Measurements from ENCODE around the gene MBOAT2.

MBOAT2 gene

GRCh38 chr2:8893474-8893873, 110.0 kb downstream of the MBOAT2 start:
- DNase-seq = no peak

- DNase-seq = no peak
Observed at GRCh38 chr2:8892111-8892510, 111.4 kb downstream of the MBOAT2 start.

GRCh38 chr2:8889978-8890377, 113.5 kb downstream of the MBOAT2 start:
- no peak for DNase-seq

- no peak for DNase-seq
Observed at GRCh38 chr2:8888963-8889362, 114.5 kb downstream of the MBOAT2 start.

DNA sequence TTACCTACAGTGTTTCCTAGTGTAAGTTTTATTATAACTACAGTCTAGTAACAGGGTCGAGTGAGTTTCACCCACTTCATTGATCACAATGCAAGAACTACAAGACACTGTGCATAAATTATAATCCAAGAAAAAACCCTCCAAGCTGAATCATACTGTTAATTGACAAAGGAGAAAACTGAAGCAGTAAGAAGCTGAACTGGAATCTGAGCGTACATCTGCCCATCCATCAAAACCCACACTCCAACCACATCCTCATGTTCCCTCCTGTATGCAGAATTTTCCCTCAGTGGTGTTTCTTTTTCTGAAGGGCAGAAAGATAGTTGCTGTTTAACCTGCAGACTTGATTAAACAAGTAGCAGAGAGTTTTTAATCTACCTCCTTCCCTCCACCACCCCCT, 116.6 kb downstream of the MBOAT2 start:
- no peak for DNase-seq

GRCh38 chr2:8886202-8886518, 117.3 kb downstream of the MBOAT2 start:
- DNase-seq = no peak

- no peak for DNase-seq
Observed at GRCh38 chr2:8885449-8886201, 117.9 kb downstream of the MBOAT2 start.

DNA sequence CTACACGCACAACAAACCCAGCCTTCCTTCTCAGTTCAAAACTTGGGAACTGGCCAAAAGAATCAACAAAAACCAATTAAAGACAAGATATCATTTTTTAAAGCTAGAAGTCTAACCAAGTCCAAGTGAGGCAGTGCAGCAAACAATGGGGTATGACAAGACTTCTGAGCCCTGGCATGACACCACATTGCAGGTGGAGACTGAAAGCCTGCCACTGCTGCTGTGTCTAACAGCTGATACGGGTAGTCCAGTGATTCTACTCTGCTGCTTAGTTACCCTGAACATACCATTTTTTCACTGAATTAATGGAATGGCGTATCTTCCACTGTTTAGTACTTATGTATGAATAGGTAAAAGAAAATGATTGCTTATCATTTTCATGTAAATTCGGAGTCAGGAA, 118.7 kb downstream of the MBOAT2 start:
- DNase-seq = no peak

DNA sequence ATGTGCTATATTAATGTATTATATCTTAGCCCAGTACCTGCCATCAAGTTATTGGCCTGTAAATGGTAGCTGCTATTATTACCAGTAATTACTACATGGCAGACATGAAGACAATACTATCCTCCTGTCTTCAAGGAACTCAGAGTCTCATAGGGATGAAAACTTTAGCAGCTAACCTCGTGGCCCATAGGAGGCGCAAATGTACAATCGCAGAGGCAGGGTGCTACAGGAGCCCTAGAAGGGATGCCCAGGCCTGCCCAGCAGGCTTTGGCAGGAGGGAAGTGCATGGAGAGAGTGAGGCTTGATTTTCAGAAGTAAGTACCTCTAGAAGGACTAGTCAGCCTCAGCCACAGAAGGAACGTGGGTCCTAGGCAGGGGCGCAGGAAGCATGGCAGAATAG, 121.4 kb downstream of the MBOAT2 start:
- no peak for DNase-seq

DNA sequence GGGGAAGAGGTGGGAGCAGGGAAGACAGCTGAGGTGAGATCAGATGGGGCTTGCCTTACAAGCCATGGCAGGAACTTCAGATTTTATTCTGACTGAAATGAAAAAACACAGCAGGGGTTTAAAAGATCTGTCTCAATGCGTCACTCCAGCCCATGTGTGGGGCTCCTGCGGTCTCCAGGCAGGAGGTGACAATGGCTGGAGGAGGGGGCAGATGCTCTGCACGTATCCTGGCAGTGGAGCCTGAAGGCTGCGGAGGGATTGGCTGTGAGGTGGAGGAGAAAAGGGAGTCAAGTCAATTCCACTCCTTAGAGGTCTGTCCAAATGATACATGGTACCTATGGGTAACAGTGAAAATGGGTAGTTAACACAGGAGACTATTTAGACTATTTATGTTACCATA, 125.6 kb downstream of the MBOAT2 start:
- DNase-seq = no peak

DNA sequence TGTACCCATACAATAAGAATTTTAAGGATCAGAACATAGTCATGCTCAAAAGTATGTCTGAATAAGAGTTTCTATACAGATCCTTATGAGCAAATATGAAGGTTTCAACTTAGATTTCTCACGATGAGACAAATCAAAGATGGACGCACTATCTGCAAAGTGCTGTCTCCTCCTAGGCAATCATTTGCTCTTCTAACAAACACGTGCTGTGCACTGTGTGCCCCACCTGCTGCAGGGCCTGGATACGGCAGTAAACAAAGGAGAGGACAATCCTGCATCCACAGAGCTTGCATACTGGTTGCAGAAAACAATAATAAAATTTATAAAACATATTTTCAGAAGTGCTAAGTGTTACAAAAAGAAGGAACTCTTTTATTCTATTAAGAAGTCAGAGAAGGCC, 126.2 kb downstream of the MBOAT2 start:
- no peak for DNase-seq

DNA sequence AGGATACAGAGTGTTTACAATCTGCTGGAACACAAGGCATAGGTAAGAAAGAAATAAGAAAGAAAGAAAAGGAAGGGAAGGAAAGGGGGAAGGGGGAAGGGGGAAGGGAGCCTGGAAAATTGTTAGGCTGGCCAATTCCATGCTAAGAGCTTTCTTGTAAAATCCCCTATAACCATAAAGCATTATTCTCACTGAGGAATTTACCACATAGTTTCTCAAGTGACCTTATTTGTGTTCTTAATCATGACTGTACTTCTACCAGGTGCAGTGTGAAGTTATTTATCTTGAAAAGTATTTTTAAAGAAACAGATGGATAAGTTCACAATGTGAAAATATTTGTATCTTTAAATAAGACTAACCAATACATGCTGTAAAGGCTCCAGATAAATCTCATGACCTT, 126.9 kb downstream of the MBOAT2 start:
- DNase-seq = no peak

GRCh38 chr2:8872821-8873432, 130.6 kb downstream of the MBOAT2 start:
- no peak for DNase-seq

- DNase-seq = no peak
Observed at GRCh38 chr2:8870441-8870840, 133.0 kb downstream of the MBOAT2 start.

- DNase-seq = no peak
Observed at GRCh38 chr2:8867363-8867762, 136.1 kb downstream of the MBOAT2 start.

- no peak for DNase-seq
Observed at GRCh38 chr2:8863331-8863953, 140.0 kb downstream of the MBOAT2 start.

DNA sequence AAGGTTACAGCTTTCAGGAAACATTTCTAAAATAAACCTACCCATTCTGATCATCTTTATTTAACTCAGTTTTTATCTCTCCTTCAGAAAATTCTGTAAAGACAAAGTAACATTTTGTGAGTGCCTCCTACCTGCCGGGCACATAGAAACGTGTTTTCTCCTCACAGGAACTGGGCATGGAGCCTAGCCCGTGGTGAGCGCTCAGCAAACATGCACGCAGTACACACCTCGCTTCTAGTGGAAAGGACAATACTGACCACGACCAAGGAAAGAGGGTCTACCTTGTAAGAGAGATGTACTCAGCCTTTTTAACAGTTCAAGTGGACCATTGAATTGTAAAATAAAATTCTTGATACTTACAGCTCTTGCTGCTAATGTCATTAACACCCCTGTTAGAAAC, 141.3 kb downstream of the MBOAT2 start:
- no peak for DNase-seq

DNA sequence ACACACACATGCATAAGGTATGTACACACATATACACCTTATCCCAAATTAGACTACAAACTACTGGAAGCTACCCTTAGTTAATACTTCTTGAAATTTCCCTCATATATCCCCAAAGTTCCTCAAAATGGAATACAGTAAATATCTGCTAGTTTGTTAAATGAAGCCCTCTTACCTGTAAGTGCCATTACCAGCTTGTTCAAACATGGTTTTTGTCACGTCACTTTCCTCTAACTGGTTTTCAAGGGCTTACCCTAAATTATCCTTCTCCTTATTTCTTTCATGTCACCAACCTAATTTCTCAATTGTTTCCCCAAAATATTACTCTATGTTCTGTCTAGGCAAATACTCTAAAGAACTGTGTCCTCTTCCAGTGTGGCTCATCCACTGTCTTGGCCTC, 141.7 kb downstream of the MBOAT2 start:
- no peak for DNase-seq

DNA sequence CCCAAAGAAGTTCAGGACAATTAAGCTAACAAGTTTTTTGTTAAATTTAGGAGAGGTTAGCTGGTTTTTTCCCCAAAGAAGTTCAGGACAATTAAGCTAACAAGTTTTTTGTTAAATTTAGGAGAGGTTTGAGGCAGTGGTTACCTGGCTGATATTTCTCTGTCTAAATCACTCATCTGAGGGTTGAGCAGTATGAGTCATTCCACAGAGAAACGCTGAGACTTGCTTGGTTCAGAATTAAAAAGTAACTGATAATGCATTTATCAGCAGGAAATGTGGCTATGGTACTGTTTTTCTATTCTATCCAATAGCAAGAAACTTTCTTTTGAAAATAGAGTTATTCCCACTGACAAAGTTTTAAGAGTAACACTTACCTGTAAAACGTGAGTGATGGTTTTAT, 143.2 kb downstream of the MBOAT2 start:
- DNase-seq = no peak

- no peak for DNase-seq
Observed at GRCh38 chr2:8858910-8859309, 144.6 kb downstream of the MBOAT2 start.

DNA sequence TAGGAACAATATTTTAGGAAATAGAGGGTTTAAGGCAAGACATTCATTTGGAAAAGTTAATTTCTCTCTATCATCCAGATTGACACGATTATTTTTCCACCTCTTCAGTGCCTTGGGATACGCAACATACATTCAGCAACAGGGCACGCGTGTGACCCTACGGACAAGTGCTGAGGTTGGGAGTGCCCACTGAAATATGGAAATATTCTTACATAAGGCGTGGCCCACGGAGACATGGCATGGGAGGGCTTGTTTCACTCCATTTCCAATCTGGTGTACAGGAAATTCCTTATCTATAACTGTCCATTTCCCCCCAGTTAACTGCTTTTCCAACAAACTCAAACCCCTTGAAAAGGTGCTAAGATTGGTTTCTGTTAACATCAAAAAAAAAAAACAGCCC, 145.2 kb downstream of the MBOAT2 start:
- no peak for DNase-seq

GRCh38 chr2:8857709-8858108, 145.8 kb downstream of the MBOAT2 start:
- DNase-seq = no peak

DNA sequence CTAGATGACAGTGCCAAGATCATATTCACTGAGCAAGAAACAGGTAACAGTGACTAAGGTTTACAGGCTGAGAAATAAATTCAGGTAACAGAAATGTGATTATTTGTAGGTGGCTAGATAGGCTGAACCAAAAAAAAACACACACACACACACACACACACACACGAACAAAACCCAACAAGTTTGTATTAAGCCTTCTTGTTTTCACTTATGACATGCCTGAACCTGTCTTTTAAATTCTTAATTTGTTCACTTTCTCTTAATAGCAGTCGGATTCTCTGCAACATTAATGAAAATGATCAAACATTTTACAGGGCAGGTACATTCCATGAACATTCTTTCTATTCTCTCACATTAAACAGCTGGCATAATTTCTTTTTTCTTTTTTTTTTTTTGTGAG, 147.3 kb downstream of the MBOAT2 start:
- no peak for DNase-seq

- DNase-seq = no peak
Observed at GRCh38 chr2:8855010-8855409, 148.5 kb downstream of the MBOAT2 start.

- no peak for DNase-seq
Observed at GRCh38 chr2:8853426-8853825, 150.1 kb downstream of the MBOAT2 start.
